ENCODE data around the gene FOSL2.

DNA sequence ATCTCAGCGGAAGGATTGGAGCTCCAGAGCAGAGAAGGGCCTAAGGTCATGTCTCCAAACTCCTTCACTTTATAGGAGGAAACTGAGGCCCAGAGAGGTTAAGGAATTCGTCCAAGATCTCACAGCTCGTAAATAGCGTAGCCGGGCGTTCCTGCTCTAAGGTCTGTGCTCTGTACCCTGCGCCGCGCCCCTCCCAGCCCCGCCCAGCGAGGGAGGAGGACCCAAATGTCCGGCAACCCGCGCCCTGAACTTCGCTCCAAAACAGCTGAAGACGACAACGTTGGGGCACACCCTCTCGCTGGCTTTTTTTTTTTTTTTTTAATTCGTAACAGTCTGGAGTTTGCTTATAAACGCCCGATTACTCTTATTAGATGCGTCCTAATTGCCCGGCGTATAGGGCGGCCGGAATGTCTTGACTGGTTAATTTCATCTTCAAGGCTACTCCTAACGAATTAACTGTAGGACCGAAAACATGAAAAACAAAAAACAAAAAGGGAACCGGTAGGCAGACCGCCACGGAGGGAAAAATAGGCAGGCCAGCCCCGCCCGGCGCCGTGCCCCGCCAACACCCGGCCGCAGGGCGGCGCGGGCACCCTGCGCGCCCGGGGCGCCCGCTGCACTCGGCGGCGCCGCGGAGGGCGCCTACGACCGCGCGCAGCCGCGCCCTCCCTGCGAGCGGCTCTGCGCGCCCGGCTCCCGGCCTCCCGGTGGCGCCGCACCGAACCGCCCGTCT, 928 bp upstream of the FOSL2 start:
- TF ChIP-seq, protein P1, sequence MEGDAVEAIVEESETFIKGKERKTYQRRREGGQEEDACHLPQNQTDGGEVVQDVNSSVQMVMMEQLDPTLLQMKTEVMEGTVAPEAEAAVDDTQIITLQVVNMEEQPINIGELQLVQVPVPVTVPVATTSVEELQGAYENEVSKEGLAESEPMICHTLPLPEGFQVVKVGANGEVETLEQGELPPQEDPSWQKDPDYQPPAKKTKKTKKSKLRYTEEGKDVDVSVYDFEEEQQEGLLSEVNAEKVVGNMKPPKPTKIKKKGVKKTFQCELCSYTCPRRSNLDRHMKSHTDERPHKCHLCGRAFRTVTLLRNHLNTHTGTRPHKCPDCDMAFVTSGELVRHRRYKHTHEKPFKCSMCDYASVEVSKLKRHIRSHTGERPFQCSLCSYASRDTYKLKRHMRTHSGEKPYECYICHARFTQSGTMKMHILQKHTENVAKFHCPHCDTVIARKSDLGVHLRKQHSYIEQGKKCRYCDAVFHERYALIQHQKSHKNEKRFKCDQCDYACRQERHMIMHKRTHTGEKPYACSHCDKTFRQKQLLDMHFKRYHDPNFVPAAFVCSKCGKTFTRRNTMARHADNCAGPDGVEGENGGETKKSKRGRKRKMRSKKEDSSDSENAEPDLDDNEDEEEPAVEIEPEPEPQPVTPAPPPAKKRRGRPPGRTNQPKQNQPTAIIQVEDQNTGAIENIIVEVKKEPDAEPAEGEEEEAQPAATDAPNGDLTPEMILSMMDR (conservative IDR thresholded peaks at IDR 0.05), result peak; percentile 69
- no peak for TF ChIP-seq ZFX (IDR thresholded peaks at IDR 0.05)

Data from C4-2B (cell line).